HL-60 (cell line): Measurements from ENCODE around the gene GPC1.

Experiments used
- GABPA ChIP-seq: IDR thresholded peaks from 2 replicates; pipeline ENCODE4 v1.6.1; 2012; ENCODE audit warnings: low read depth
- TF ChIP-seq, protein P1 (sequence below): IDR thresholded peaks from one replicate; pipeline ENCODE4 v1.5.1; 2011; ENCODE audit warnings: low read length, control low read depth, inconsistent platforms; ENCODE audit not compliant: insufficient read depth

GRCh38 chr2:240469740-240470139 is 34.3 kb downstream of the GPC1 start:
- TF ChIP-seq, protein P1, sequence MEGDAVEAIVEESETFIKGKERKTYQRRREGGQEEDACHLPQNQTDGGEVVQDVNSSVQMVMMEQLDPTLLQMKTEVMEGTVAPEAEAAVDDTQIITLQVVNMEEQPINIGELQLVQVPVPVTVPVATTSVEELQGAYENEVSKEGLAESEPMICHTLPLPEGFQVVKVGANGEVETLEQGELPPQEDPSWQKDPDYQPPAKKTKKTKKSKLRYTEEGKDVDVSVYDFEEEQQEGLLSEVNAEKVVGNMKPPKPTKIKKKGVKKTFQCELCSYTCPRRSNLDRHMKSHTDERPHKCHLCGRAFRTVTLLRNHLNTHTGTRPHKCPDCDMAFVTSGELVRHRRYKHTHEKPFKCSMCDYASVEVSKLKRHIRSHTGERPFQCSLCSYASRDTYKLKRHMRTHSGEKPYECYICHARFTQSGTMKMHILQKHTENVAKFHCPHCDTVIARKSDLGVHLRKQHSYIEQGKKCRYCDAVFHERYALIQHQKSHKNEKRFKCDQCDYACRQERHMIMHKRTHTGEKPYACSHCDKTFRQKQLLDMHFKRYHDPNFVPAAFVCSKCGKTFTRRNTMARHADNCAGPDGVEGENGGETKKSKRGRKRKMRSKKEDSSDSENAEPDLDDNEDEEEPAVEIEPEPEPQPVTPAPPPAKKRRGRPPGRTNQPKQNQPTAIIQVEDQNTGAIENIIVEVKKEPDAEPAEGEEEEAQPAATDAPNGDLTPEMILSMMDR: no peak
- no peak for TF ChIP-seq GABPA
